Measurements from ENCODE around the gene TMEM109.

Gene TMEM109

DNA sequence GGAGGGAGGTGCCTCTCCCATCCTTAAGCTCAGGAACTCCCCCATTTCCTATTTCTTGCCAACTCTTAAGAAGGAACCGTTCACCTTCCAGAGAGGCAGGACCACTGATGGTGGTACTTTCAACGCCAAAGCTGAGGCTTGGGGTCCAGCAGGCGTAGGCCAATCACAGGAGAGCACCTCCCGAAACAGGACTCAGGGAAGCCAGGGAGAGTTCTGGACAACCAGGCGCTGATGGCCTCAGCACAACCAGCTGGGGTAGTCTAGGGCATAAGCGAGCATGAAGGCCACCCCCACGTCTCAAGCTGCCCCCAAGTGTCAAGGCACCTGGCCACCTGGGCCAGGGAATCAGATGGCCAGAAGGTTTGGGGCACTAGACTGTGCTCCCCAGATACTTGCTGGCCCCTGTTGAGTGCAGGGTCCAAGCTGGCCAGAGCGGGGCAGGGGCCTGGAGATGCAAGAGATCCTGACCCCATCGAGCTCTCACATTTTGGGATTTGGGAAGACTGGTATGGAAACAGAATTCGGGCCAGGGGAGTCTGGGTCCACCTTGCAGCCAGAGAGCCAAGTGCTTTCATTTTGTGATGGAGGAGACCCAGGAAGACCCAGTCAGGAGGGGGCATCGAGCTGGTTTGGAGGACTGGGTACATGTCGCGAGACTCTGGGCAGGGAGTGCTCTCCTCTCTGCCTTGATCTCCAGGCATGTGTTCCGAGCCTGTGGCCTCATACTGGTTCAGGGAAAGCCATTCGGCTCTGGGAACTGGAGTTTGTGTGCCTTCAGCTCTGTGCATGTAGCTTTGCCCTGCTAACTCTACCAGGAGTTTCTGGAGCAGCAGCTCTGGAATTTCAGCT is 58.4 kb downstream of the TMEM109 start:
- DNase-seq = no peak
